ENCODE measurements around the gene PAX8. TPM values are rescaled to one million over a fixed set of nuclear protein-coding genes. Genes with fewer than 3 reads are reported as not detected.

The PAX8 gene
- total RNA-seq, 1 donor from 2014 or later = 2.1 TPM

DNA sequence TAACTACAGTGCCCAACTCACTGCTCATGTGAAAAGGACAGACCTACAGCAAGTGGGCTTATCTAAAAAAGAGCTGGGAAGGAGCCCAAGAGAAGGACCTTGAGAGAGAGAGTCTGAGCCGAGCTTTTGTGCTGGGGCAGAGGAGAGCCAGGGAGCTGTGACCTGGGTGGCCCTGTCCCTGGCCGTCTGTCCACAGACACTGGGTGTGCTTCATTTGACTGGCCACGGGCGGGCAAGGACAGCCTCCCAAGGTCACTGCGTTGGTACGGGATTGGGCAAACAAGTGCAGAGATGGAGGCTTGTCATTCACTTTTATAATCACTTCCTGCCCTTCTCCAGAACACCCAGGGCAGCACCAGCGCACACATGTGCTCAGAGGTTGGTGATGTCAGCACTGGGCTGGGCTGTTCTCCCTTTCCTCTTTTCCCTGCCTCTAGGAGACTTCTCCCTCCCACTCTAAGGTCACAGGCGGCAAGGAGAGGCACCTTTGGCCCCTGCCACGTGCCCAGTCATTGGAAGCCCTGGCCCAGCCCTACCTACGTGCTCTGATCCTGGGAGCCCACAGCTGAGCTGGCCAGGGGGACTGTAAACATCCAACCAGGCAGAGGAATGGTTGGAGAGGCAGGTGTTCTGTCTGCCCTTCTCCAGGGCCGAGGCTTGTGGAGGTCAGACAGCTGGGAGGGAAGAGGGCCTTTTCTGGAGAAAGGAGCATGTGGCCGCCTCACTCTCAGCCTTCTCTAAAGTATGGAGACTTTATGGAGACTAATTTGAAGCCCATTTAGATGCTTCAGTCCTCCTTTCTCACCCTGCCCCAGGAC lies 111.4 kb downstream of the PAX8 start:
- Mint-ChIP-seq H3K27me3 (ENCODE audit: unreplicated experiment) (no peaks in the 10 kb centered on the region), H3K4me1 (ENCODE audit: unreplicated experiment) (peaks cover 22% of the 10 kb centered on the region), H3K36me3 (ENCODE audit: low read depth, unreplicated experiment) (peaks cover 3% of the 10 kb centered on the region), H3K4me3 (ENCODE audit: unreplicated experiment) (no peak overlapping the region), H3K9me3 (ENCODE audit: unreplicated experiment) (no peaks in the 10 kb centered on the region), H3K27ac (ENCODE audit: unreplicated experiment) (no peak overlapping the region)
- DNase-seq (ENCODE audit: low spot score) = no peak
- TF ChIP-seq, protein P1, sequence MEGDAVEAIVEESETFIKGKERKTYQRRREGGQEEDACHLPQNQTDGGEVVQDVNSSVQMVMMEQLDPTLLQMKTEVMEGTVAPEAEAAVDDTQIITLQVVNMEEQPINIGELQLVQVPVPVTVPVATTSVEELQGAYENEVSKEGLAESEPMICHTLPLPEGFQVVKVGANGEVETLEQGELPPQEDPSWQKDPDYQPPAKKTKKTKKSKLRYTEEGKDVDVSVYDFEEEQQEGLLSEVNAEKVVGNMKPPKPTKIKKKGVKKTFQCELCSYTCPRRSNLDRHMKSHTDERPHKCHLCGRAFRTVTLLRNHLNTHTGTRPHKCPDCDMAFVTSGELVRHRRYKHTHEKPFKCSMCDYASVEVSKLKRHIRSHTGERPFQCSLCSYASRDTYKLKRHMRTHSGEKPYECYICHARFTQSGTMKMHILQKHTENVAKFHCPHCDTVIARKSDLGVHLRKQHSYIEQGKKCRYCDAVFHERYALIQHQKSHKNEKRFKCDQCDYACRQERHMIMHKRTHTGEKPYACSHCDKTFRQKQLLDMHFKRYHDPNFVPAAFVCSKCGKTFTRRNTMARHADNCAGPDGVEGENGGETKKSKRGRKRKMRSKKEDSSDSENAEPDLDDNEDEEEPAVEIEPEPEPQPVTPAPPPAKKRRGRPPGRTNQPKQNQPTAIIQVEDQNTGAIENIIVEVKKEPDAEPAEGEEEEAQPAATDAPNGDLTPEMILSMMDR (IDR thresholded peaks at IDR 0.05; ENCODE audit: unreplicated experiment) = no peak

DNA sequence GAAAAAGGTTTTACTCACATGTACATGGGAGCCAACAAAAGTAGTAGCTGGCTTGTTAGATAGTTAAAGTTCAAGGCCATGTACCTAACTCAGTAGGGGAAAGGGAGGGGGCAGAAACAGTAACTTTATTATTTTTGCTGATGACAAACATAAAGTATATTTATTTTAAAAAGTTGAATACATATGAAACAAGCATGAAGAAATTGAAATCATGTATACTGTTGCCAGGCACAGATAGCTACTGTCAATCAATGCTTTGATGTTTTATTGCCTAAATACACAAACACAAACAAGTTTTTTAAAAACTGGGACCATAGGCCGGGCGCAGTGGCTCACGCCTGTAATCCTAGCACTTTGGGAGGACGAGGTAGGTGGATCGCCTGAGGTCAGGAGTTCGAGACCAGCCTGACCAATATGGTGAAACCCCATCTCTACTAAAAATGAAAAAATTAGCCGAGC lies 112.5 kb downstream of the PAX8 start:
- Mint-ChIP-seq H3K36me3 (ENCODE audit: low read depth, unreplicated experiment) (peaks cover 3% of the 10 kb centered on the region), H3K9me3 (ENCODE audit: unreplicated experiment) (no peaks in the 10 kb centered on the region), H3K27me3 (ENCODE audit: unreplicated experiment) (no peaks in the 10 kb centered on the region), H3K4me1 (ENCODE audit: unreplicated experiment) (peaks cover 22% of the 10 kb centered on the region), H3K27ac (ENCODE audit: unreplicated experiment) (peak overlapping the region; percentile 30), H3K4me3 (ENCODE audit: unreplicated experiment) (no peak overlapping the region)
- TF ChIP-seq, protein P1 (IDR thresholded peaks at IDR 0.05; ENCODE audit: unreplicated experiment) = no peak
- no peak for DNase-seq (ENCODE audit: low spot score)

Other genes starting within 250 kb of the PAX8 start
- not detected for gene IL36B, start 226.1 kb downstream of the PAX8 start, total RNA-seq (ENCODE audit: unreplicated experiment)
- gene IL36RN, start 219.7 kb downstream of the PAX8 start, total RNA-seq (ENCODE audit: unreplicated experiment) = not detected
- not detected for gene IL1F10, start 211.0 kb downstream of the PAX8 start, total RNA-seq (ENCODE audit: unreplicated experiment)
- not detected for gene IL1RN, start 151.3 kb downstream of the PAX8 start, total RNA-seq (ENCODE audit: unreplicated experiment)
- gene PSD4, start 105.0 kb downstream of the PAX8 start, total RNA-seq (ENCODE audit: unreplicated experiment) = 1.9 TPM
- gene ZNG1B, start 158.8 kb upstream of the PAX8 start, total RNA-seq (ENCODE audit: unreplicated experiment) = 29.3 TPM
- gene FOXD4L1, start 219.7 kb upstream of the PAX8 start, total RNA-seq (ENCODE audit: unreplicated experiment) = not detected

Measured in endothelial cell (in vitro differentiated cells).